Heart left ventricle (tissue), 13 donors: ENCODE measurements around the gene SLC26A4.

Experiments
- CTCF ChIP-seq, 12 donors: fragments of 200-600 bp; sonication (generic) in 4 of 12; IDR thresholded peaks; one replicate each; pipeline versions ENCODE4 v1.5.0 to v1.8.0; 2018 to 2022; ENCODE audit warnings: antibody characterized with exemption in 12 of 12, mild to moderate bottlenecking in 5 of 12
- POLR2A ChIP-seq, 2 donors: fragments of 450-650 bp; IDR thresholded peaks; one replicate each; pipeline ENCODE4 v1.6.1; 2017; ENCODE audit warnings: antibody characterized with exemption in 2 of 2, mild to moderate bottlenecking in 2 of 2, moderate library complexity in 2 of 2
- donor health status: ischemic (EF 13 %, LVEDD 7.1; RV severe dilation, severe dysfunction).
- donor health status: DM: no; HTN: yes; CAD: no.
- donor health status: DM: no; HTN: no; CAD: no.
- donor health status: ischemic (EF 25% LVEDD 6.9; RV normal size, moderate dysfunction).
- donor health status: ischemic (EF 25% LVEDD 5.7; RV mildly dilated, moderate dysfunction).
- donor health status: ischemic (EF 35%, LVEDD 5.7; RV mildly dilated, moderate dysfunction).
- donor health status: nonischemic (EF 11% LVEDD 7.7; RV severe dilation, severe dysfunction).
- donor health status: DM: yes; HTN: yes; CAD: no.
- donor health status: PGD.
- donor health status: ischemic (EF 29% LVEDD 5.4; RV normal size, mild dysfunction).
- donor health status: nonischemic (EF 23%, LVEDD 6.1; RV moderate dilation, normal function).

- TF ChIP-seq CTCF (IDR thresholded peaks at IDR 0.05), result no peak
- TF ChIP-seq POLR2A (IDR thresholded peaks at IDR 0.05), result no peak
Observed at GRCh38 chr7:107726356-107727130, 65.9 kb downstream of the SLC26A4 start.
